ENCODE results near the gene ETS2. TPM values are rescaled to one million over a fixed set of nuclear protein-coding genes. Genes with fewer than 3 reads are reported as not detected.

ETS2 gene
- total RNA-seq, 1 donor from 2014 or later: 15.4 TPM

GRCh38 chr21:38816400-38816977 lies 10.8 kb downstream of the ETS2 start:
- Mint-ChIP-seq H3K4me1 (peaks cover 3% of the 10 kb centered on the region), H3K9me3 (no peaks in the 10 kb centered on the region), H3K27ac (ENCODE audit: unreplicated experiment) (no peak overlapping the region), H3K4me3 (no peak overlapping the region), H3K36me3 (ENCODE audit: low read depth) (peaks cover 38% of the 10 kb centered on the region), H3K27me3 (ENCODE audit: low read depth) (no peaks in the 10 kb centered on the region)
- TF ChIP-seq CTCF (conservative IDR thresholded peaks at IDR 0.05): no peak
- DNase-seq (ENCODE audit: low read depth, low spot score): no peak

- no peak for TF ChIP-seq CTCF (conservative IDR thresholded peaks at IDR 0.05)
- Mint-ChIP-seq H3K9me3 (no peaks in the 10 kb centered on the region), H3K36me3 (ENCODE audit: low read depth) (peaks cover 43% of the 10 kb centered on the region), H3K27ac (ENCODE audit: unreplicated experiment) (no peak overlapping the region), H3K4me3 (no peak overlapping the region), H3K4me1 (no peaks in the 10 kb centered on the region), H3K27me3 (ENCODE audit: low read depth) (no peaks in the 10 kb centered on the region)
- no peak for DNase-seq (ENCODE audit: low read depth, low spot score)
These were observed 11.9 kb downstream of the ETS2 start for GRCh38 chr21:38817371-38818324.

GRCh38 chr21:38818325-38818723 lies 12.6 kb downstream of the ETS2 start:
- TF ChIP-seq CTCF (conservative IDR thresholded peaks at IDR 0.05): no peak
- Mint-ChIP-seq H3K9me3 (no peaks in the 10 kb centered on the region), H3K4me1 (no peaks in the 10 kb centered on the region), H3K36me3 (ENCODE audit: low read depth) (peaks cover 48% of the 10 kb centered on the region), H3K27ac (ENCODE audit: unreplicated experiment) (no peak overlapping the region), H3K4me3 (no peak overlapping the region), H3K27me3 (ENCODE audit: low read depth) (no peaks in the 10 kb centered on the region)
- no peak for DNase-seq (ENCODE audit: low read depth, low spot score)

- Mint-ChIP-seq H3K27ac (ENCODE audit: unreplicated experiment) (no peak overlapping the region), H3K9me3 (no peaks in the 10 kb centered on the region), H3K4me3 (no peak overlapping the region), H3K27me3 (ENCODE audit: low read depth) (no peaks in the 10 kb centered on the region), H3K36me3 (ENCODE audit: low read depth) (peaks cover 49% of the 10 kb centered on the region), H3K4me1 (no peaks in the 10 kb centered on the region)
- DNase-seq (ENCODE audit: low read depth, low spot score): no peak
- TF ChIP-seq CTCF (conservative IDR thresholded peaks at IDR 0.05): no peak
These were observed 13.5 kb downstream of the ETS2 start for GRCh38 chr21:38819051-38819718.

- Mint-ChIP-seq H3K27ac (ENCODE audit: unreplicated experiment) (peak overlapping the region; percentile 75), H3K4me1 (no peaks in the 10 kb centered on the region)
- no peak for TF ChIP-seq CTCF (conservative IDR thresholded peaks at IDR 0.05)
These were observed 14.0 kb downstream of the ETS2 start for GRCh38 chr21:38819719-38820159.

More at GRCh38 chr21:38819719-38820159, 14.0 kb downstream of the ETS2 start:
- DNase-seq (ENCODE audit: low read depth, low spot score): no peak
- Mint-ChIP-seq H3K9me3 (no peaks in the 10 kb centered on the region), H3K4me3 (no peak overlapping the region), H3K36me3 (ENCODE audit: low read depth) (peaks cover 46% of the 10 kb centered on the region), H3K27me3 (ENCODE audit: low read depth) (no peaks in the 10 kb centered on the region)

Data from neural crest cell (in vitro differentiated cells).